Hepatocyte (in vitro differentiated cells): Measurements from ENCODE around the gene HEATR3.

Experiments
- CTCF ChIP-seq: fragments of 200-600 bp; sonication (generic); IDR thresholded peaks from 2 replicates; pipeline ENCODE4 v1.5.1; 2016; ENCODE audit warnings: antibody characterized with exemption, mild to moderate bottlenecking; ENCODE audit not compliant: poor library complexity
- EZH2 ChIP-seq: fragments of 200-600 bp; sonication (generic); IDR thresholded peaks from 2 replicates; pipeline ENCODE4 v1.6.1; 2016; ENCODE audit warnings: antibody characterized with exemption, mild to moderate bottlenecking, borderline replicate concordance

GRCh38 chr16:50038756-50039529, 26.8 kb upstream of the HEATR3 start:
- no peak for TF ChIP-seq CTCF
- TF ChIP-seq EZH2: no peak
